ENCODE measurements around the gene YPEL1. TPM values are rescaled to one million over a fixed set of nuclear protein-coding genes. Genes with fewer than 3 reads are reported as not detected.
A peak's percentile ranks its signal among the peaks of the same experiment; 100 is the strongest.

Gene YPEL1
- total and polyA plus RNA-seq, 8 donors, result 2.0 to 7.2 (median 2.7) TPM

GRCh38 chr22:21661991-21662390 lies 73.6 kb downstream of the YPEL1 start:
- H3K4me3 ChIP-seq, result no peak overlapping the region
- TF ChIP-seq, protein P1, sequence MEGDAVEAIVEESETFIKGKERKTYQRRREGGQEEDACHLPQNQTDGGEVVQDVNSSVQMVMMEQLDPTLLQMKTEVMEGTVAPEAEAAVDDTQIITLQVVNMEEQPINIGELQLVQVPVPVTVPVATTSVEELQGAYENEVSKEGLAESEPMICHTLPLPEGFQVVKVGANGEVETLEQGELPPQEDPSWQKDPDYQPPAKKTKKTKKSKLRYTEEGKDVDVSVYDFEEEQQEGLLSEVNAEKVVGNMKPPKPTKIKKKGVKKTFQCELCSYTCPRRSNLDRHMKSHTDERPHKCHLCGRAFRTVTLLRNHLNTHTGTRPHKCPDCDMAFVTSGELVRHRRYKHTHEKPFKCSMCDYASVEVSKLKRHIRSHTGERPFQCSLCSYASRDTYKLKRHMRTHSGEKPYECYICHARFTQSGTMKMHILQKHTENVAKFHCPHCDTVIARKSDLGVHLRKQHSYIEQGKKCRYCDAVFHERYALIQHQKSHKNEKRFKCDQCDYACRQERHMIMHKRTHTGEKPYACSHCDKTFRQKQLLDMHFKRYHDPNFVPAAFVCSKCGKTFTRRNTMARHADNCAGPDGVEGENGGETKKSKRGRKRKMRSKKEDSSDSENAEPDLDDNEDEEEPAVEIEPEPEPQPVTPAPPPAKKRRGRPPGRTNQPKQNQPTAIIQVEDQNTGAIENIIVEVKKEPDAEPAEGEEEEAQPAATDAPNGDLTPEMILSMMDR (IDR thresholded peaks at IDR 0.05), result no peak
- no peak for FAIRE-seq
- no peak for DNase-seq
- H3K4me1 ChIP-seq, result no peaks in the 10 kb centered on the region
- no peak overlapping the region for H3K27ac ChIP-seq
- H3K36me3 ChIP-seq, result no peaks in the 10 kb centered on the region
- 89 to 96% methylated on average over 5 of the region's 5 CpGs for WGBS, 2 donors
- H3K27me3 ChIP-seq, result no peaks in the 10 kb centered on the region
- intact Hi-C loops (cut with DNase I), result no loop called here
- ATAC-seq, result no peak
- no peaks in the 10 kb centered on the region for H3K9me3 ChIP-seq

GRCh38 chr22:21660904-21661303 lies 74.7 kb downstream of the YPEL1 start:
- intact Hi-C loops (cut with DNase I), result no loop called here
- no peak for DNase-seq

DNA sequence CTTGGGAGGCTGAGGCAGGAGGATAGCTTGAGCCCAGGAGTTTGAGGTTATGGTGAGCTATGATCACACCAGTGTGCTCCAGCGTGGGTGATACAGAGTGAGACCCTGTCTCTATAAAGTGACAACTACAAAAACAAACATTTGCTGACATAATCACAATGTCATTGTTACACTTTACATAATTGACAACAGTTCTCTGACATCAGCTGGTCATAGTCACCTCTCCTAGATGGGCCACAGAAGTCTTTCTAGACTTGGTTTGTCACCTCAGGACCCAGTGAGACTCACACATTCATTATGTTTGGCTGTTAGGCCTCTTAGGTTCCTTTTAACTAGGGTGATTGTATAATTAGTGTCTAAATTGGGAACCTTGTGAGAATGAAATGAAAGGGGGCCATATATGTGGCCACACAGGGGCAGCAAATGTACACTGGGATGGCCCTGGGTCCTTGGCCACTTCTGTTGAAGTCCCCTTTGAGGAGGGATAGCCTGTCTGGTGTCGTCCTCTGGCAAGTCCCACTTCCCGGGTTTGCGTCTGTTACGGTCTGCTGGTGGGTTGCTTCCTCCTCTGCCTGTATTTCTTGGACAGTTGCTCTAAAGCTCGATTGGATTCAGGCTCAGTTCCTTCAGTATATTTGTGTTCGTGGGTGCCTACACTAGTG lies 75.6 kb downstream of the YPEL1 start:
- DNase-seq (no peak), ATAC-seq (no peak), FAIRE-seq (no peak)
- TF ChIP-seq, protein P1 (IDR thresholded peaks at IDR 0.05), result no peak
- Histone ChIP-seq H3K27me3 (no peaks in the 10 kb centered on the region), H3K4me1 (no peaks in the 10 kb centered on the region), H3K36me3 (no peaks in the 10 kb centered on the region), H3K27ac (no peak overlapping the region), H3K4me3 (no peak overlapping the region), H3K9me3 (no peaks in the 10 kb centered on the region)
- WGBS, 2 donors, result 64 to 69% methylated on average over 7 of the region's 7 CpGs
- intact Hi-C loops (cut with DNase I), result no loop called here

More at GRCh38 chr22:21660904-21661303, 74.7 kb downstream of the YPEL1 start:
- H3K4me1 ChIP-seq, result no peaks in the 10 kb centered on the region
- no peaks in the 10 kb centered on the region for H3K36me3 ChIP-seq
- 68 to 71% methylated on average over 6 to 7 of the region's 7 CpGs for WGBS, 2 donors
- ATAC-seq, result no peak
- FAIRE-seq, result no peak
- H3K27ac ChIP-seq, result no peak overlapping the region
- TF ChIP-seq, protein P1 (IDR thresholded peaks at IDR 0.05), result no peak
- no peaks in the 10 kb centered on the region for H3K9me3 ChIP-seq
- no peaks in the 10 kb centered on the region for H3K27me3 ChIP-seq
- H3K4me3 ChIP-seq, result no peak overlapping the region

- H3K4me3 ChIP-seq, result peak overlapping the region; percentile 40 to 82 (median 54)
- 0 to 1% methylated on average over 58 to 79 of the region's 79 CpGs for WGBS, 2 donors
- no peaks in the 10 kb centered on the region for H3K9me3 ChIP-seq
- DNase-seq, result peak; percentile 75 to 92 (median 85)
- ATAC-seq, result peak; percentile 93 to 96 (median 94)
- H3K4me1 ChIP-seq, result no peaks in the 10 kb centered on the region
- TF ChIP-seq, protein P1 (IDR thresholded peaks at IDR 0.05), result peak in 1 of 4 donors; percentile 19
- no peak overlapping the region for H3K27ac ChIP-seq
- no peaks in the 10 kb centered on the region for H3K27me3 ChIP-seq
- no peaks in the 10 kb centered on the region for H3K36me3 ChIP-seq
- FAIRE-seq, result no peak
- intact Hi-C loops (cut with DNase I), result no loop called here
Measured at GRCh38 chr22:21657360-21658032, 78.1 kb downstream of the YPEL1 start.

DNA sequence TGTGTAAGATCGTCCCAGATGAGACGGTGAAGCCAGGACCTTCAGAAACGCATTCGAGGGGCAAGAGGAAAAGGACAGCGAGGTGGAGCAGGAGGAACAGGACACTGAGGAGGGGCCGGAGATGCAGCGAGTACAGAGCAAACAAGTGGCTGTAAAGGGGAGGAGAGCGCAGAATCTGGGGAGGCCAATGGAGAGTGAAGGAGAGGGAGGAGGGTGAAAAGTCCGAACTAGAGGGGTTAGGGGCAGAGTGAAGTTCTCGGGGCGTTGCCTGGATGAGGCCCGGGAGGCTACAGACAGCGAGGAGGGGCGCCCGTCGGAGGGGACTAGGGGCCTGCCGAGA lies 78.6 kb downstream of the YPEL1 start:
- intact Hi-C loops (cut with DNase I), result no loop called here
- ATAC-seq (peak in 2 of 4 donors; percentile 2 to 6), FAIRE-seq (no peak), DNase-seq (no peak)
- Histone ChIP-seq H3K36me3 (no peaks in the 10 kb centered on the region), H3K27me3 (no peaks in the 10 kb centered on the region), H3K9me3 (no peaks in the 10 kb centered on the region), H3K4me3 (peak overlapping the region in 3 of 4 donors; percentile 40 to 82 (median 55)), H3K27ac (no peak overlapping the region), H3K4me1 (no peaks in the 10 kb centered on the region)
- TF ChIP-seq, protein P1 (IDR thresholded peaks at IDR 0.05), result no peak
- WGBS, 2 donors, result 24 to 28% methylated on average over 17 of the region's 17 CpGs
